ENCODE measurements around the gene CDH7.
A peak's percentile ranks its signal among the peaks of the same experiment; 100 is the strongest.

The CDH7 gene

DNA sequence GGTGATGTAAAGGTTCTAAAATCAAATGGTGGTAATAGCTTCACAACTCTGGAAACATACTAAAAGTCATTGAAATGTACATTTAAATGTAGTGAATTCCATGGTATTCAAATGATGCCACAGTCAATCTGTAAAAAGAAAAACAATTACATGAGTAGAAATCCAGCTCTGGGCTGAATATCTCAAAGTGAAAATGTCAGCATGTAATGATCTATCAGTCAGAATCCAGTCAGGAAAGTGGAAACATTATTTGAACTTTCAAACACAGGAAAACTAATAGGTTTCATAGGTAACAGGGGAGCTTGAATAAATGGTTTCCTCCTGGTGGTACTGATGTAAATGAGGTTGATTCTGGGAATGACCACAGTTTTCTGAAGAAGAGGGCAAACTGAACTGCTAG lies 186.4 kb downstream of the CDH7 start:
- H4K20me1 ChIP-seq (ENCODE audit: insufficient read depth, low read length): no peaks in the 10 kb centered on the region
- H3K4me1 ChIP-seq (ENCODE audit: insufficient read depth, low read length): no peaks in the 10 kb centered on the region
- TF ChIP-seq CTCF (IDR thresholded peaks at IDR 0.05; ENCODE audit: borderline replicate concordance, extremely low read depth, low read length, poor library complexity, severe bottlenecking): no peak
- no peak for TF ChIP-seq EZH2 (IDR thresholded peaks at IDR 0.05; ENCODE audit: borderline replicate concordance, low read depth, low read length, severe bottlenecking)
- H3K27ac ChIP-seq (ENCODE audit: low read length): no peak overlapping the region
- no peaks in the 10 kb centered on the region for H3K27me3 ChIP-seq (ENCODE audit: insufficient read depth, low read length, poor library complexity)
- no peak for ATAC-seq (ENCODE audit: insufficient read depth, low read depth)
- H3K9ac ChIP-seq (ENCODE audit: low read depth, low read length): no peak overlapping the region
- no peak for DNase-seq
- H3K4me2 ChIP-seq (ENCODE audit: insufficient read depth, low read length): no peak overlapping the region
- no peaks in the 10 kb centered on the region for H3K36me3 ChIP-seq (ENCODE audit: insufficient read depth, low read length)
- H3K9me3 ChIP-seq (ENCODE audit: insufficient read depth, low read length, severe bottlenecking): no peaks in the 10 kb centered on the region
- H2AFZ ChIP-seq (ENCODE audit: low read depth, low read length): no peak overlapping the region
- H3K79me2 ChIP-seq (ENCODE audit: insufficient read depth, low read length): no peaks in the 10 kb centered on the region
- H3K4me3 ChIP-seq (ENCODE audit: low read depth in 1 of 2, low read length in 2 of 2): no peak overlapping the region

DNA sequence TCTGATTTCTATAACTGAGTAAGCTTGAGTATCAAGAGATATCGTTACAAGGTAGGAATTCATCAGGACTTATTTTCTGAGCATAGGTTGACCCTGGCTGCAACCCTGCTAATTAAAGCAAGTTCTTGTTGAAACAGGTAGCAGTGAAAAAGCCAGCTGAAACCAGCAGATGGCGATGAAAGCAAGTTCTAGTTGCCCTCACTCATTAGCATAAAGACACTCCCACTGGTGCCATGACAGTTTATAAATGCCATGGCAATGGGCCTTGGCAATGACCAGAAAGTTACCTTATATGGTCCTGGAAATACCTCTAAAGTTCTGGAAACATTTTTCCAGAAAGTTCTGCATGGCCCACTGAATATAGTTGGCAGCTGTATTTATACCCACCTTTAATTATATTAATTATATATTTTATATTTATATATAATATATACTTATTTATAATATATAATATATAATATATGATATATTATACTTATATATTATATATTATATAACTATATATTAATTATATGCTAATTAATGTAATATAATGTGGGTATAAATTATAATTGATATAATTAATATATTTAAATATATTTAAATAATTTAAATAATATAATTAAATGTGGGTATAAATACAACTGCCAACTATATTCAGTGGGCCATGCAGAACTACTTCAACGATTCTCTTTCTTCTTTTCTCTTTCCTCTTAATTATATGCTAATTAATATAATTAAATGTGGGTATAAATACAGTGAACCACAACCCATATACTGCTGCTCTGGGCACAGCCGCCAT lies 188.0 kb downstream of the CDH7 start:
- Histone ChIP-seq H3K36me3 (ENCODE audit: insufficient read depth, low read length) (no peaks in the 10 kb centered on the region), H3K4me1 (ENCODE audit: insufficient read depth, low read length) (no peaks in the 10 kb centered on the region), H3K79me2 (ENCODE audit: insufficient read depth, low read length) (no peaks in the 10 kb centered on the region), H3K4me2 (ENCODE audit: insufficient read depth, low read length) (no peak overlapping the region), H3K27me3 (ENCODE audit: insufficient read depth, low read length, poor library complexity) (no peaks in the 10 kb centered on the region), H3K9me3 (ENCODE audit: insufficient read depth, low read length, severe bottlenecking) (no peaks in the 10 kb centered on the region), H3K4me3 (ENCODE audit: low read depth in 1 of 2, low read length in 2 of 2) (no peak overlapping the region), H2AFZ (ENCODE audit: low read depth, low read length) (no peak overlapping the region), H3K9ac (ENCODE audit: low read depth, low read length) (no peak overlapping the region), H3K27ac (ENCODE audit: low read length) (no peak overlapping the region), H4K20me1 (ENCODE audit: insufficient read depth, low read length) (no peaks in the 10 kb centered on the region)
- peak; percentile 62; the same call in 1 of the 3 replicates for ATAC-seq (ENCODE audit: insufficient read depth, low read depth)
- peak; percentile 17 for DNase-seq
- TF ChIP-seq EZH2 (IDR thresholded peaks at IDR 0.05; ENCODE audit: borderline replicate concordance, low read depth, low read length, severe bottlenecking) (no peak), CTCF (IDR thresholded peaks at IDR 0.05; ENCODE audit: borderline replicate concordance, extremely low read depth, low read length, poor library complexity, severe bottlenecking) (peak; percentile 41)

Measured in DND-41 (cell line).